Measurements from ENCODE around the gene EVC. TPM values are rescaled to one million over a fixed set of nuclear protein-coding genes. Genes with fewer than 3 reads are reported as not detected.

EVC gene
- total RNA-seq, 2 experiments from 2014 or later = 0.70 to 1.5 TPM

GRCh38 chr4:5824227-5824626 lies 113.2 kb downstream of the EVC start:
- Histone ChIP-seq H3K27ac (ENCODE audit: low read depth in 1 of 2, low read length in 2 of 2) (no peak overlapping the region), H3K36me3 (ENCODE audit: insufficient read depth, low read length) (no peaks in the 10 kb centered on the region), H3K4me3 (ENCODE audit: low read length) (no peak overlapping the region), H3K9me3 (ENCODE audit: control insufficient read depth in 1 of 2, insufficient read depth in 1 of 2, low read length in 2 of 2) (peaks cover 0 to 3% of the 10 kb centered on the region in 2 experiments), H3K4me1 (ENCODE audit: insufficient read depth, low read length) (peaks cover 7% of the 10 kb centered on the region), H3K27me3 (ENCODE audit: control insufficient read depth in 1 of 2, insufficient read depth in 2 of 2, low read length in 2 of 2) (peaks cover 0 to 2% of the 10 kb centered on the region in 2 experiments)
- intact Hi-C loops (cut with DNase I, micrococcal nuclease) = no loop called here
- H3K4me1 Mint-ChIP-seq (ENCODE audit: low read depth) = no peaks in the 10 kb centered on the region
- H3K4me3 Mint-ChIP-seq = no peak overlapping the region
- H3K9me3 Mint-ChIP-seq = no peaks in the 10 kb centered on the region
- DNase-seq = no peak
- no peaks in the 10 kb centered on the region for H3K36me3 Mint-ChIP-seq (ENCODE audit: low read depth)
- H3K27me3 Mint-ChIP-seq = peaks cover 4% of the 10 kb centered on the region
- ChIA-PET CTCF (no interaction called here), POLR2A (no interaction called here)
- TF ChIP-seq CTCF (IDR thresholded peaks at IDR 0.05) = no peak
- ATAC-seq (ENCODE audit: poor library complexity) = no peak
- H3K27ac Mint-ChIP-seq = no peak overlapping the region

- Histone ChIP-seq H3K4me3 (ENCODE audit: low read length) (no peak overlapping the region), H3K36me3 (ENCODE audit: insufficient read depth, low read length) (no peaks in the 10 kb centered on the region), H3K4me1 (ENCODE audit: insufficient read depth, low read length) (peaks cover 7% of the 10 kb centered on the region), H3K27me3 (ENCODE audit: control insufficient read depth in 1 of 2, insufficient read depth in 2 of 2, low read length in 2 of 2) (peaks cover 0 to 2% of the 10 kb centered on the region in 2 experiments), H3K9me3 (ENCODE audit: control insufficient read depth in 1 of 2, insufficient read depth in 1 of 2, low read length in 2 of 2) (peaks cover 0 to 3% of the 10 kb centered on the region in 2 experiments), H3K27ac (ENCODE audit: low read depth in 1 of 2, low read length in 2 of 2) (no peak overlapping the region)
- DNase-seq (peak in 1 of 14 experiments; percentile 4), ATAC-seq (ENCODE audit: poor library complexity) (no peak)
- no peaks in the 10 kb centered on the region for H3K9me3 Mint-ChIP-seq
- no peaks in the 10 kb centered on the region for H3K4me1 Mint-ChIP-seq (ENCODE audit: low read depth)
- no peak overlapping the region for H3K4me3 Mint-ChIP-seq
- no peak overlapping the region for H3K27ac Mint-ChIP-seq
- intact Hi-C loops (cut with DNase I, micrococcal nuclease) = no loop called here
- POLR2A ChIA-PET = no interaction called here
- H3K27me3 Mint-ChIP-seq = peaks cover 4% of the 10 kb centered on the region
- no peaks in the 10 kb centered on the region for H3K36me3 Mint-ChIP-seq (ENCODE audit: low read depth)
- CTCF ChIA-PET = no interaction called here
- TF ChIP-seq CTCF (IDR thresholded peaks at IDR 0.05) = no peak
These were observed 113.6 kb downstream of the EVC start for GRCh38 chr4:5824635-5825034.

GRCh38 chr4:5825321-5826041 lies 114.5 kb downstream of the EVC start:
- H3K27me3 Mint-ChIP-seq = peaks cover 4% of the 10 kb centered on the region
- no peak overlapping the region for H3K4me3 Mint-ChIP-seq
- no peak for TF ChIP-seq CTCF (IDR thresholded peaks at IDR 0.05)
- no peaks in the 10 kb centered on the region for H3K9me3 Mint-ChIP-seq
- intact Hi-C loops (cut with DNase I, micrococcal nuclease) = no loop called here
- peaks cover 0 to 3% of the 10 kb centered on the region in 2 experiments for H3K9me3 ChIP-seq (ENCODE audit: control insufficient read depth in 1 of 2, insufficient read depth in 1 of 2, low read length in 2 of 2)
- H3K4me1 ChIP-seq (ENCODE audit: insufficient read depth, low read length) = peaks cover 7% of the 10 kb centered on the region
- no peak overlapping the region for H3K27ac ChIP-seq (ENCODE audit: low read depth in 1 of 2, low read length in 2 of 2)
- CTCF ChIA-PET = no interaction called here
- no peaks in the 10 kb centered on the region for H3K36me3 Mint-ChIP-seq (ENCODE audit: low read depth)
- no peaks in the 10 kb centered on the region for H3K36me3 ChIP-seq (ENCODE audit: insufficient read depth, low read length)
- H3K27me3 ChIP-seq (ENCODE audit: control insufficient read depth in 1 of 2, insufficient read depth in 2 of 2, low read length in 2 of 2) = peaks cover 0 to 2% of the 10 kb centered on the region in 2 experiments
- DNase-seq (no peak), ATAC-seq (ENCODE audit: poor library complexity) (no peak)
- POLR2A ChIA-PET = no interaction called here
- H3K27ac Mint-ChIP-seq = no peak overlapping the region
- no peak overlapping the region for H3K4me3 ChIP-seq (ENCODE audit: low read length)
- H3K4me1 Mint-ChIP-seq (ENCODE audit: low read depth) = no peaks in the 10 kb centered on the region
